Left renal cortex interstitium (tissue), 4 donors: ENCODE data around the gene XKR3. TPM values are rescaled to one million over a fixed set of nuclear protein-coding genes. Genes with fewer than 3 reads are reported as not detected.
"Not testable (repeated sequence)": the region's sequence is repeated elsewhere in the genome, so short reads cannot be mapped to it uniquely, and the experiment has no call there.

ENCODE experiments used
- DNase-seq, 4 donors: peaks; one replicate each; pipeline ENCODE4 v3.0.0-alpha.2; 2013; ENCODE audit warnings: low read depth in 4 of 4, low spot score in 2 of 4, missing footprints in 1 of 4
- polyA plus RNA-seq, 4 donors: library from polyadenylated mRNA; unstranded; fragments of 120-200 nt; gene quantifications; one replicate each; pipeline ENCODE4 v1.2.1, GENCODE V29; 2013; ENCODE audit not compliant: insufficient read length in 4 of 4

The XKR3 gene
- polyA plus RNA-seq, 4 donors: not detected

DNA sequence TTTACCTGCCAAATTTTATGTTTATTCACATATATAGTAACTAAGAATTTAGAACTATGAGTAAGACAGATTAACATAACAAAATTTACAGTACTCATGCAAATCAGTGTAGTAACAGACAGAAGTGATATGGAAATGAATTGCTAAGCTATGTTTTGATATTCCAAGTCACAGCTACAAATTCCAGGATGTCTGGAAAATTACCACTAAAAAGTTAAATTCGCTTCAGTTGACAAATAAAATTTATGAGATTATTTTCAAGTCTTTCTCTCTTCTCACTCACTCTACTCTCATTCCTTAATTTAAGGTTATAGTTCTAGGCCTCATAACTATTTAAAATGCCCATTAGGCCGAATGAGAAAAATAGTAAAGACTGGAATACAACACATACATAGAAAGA is 18.1 kb downstream of the XKR3 start:
- no peak for DNase-seq

DNA sequence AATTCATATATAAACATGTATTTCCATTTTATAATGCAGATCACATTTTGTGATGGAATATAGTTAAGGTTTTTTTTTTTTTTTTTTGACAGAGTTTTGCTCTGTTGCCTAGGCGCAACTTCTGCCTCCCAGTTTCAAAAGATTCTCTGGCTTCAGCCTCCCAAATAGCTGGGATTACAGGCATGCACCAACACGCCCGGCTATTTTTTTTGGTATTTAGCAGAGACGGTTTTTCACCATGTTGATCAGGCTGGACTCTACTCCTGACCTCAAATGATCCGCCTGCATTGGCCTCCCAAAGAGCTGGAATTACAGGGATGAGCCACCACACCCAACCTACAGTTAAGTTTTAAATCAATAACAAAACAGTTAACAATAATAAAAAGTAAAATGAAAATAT is 18.8 kb downstream of the XKR3 start:
- no peak for DNase-seq

DNA sequence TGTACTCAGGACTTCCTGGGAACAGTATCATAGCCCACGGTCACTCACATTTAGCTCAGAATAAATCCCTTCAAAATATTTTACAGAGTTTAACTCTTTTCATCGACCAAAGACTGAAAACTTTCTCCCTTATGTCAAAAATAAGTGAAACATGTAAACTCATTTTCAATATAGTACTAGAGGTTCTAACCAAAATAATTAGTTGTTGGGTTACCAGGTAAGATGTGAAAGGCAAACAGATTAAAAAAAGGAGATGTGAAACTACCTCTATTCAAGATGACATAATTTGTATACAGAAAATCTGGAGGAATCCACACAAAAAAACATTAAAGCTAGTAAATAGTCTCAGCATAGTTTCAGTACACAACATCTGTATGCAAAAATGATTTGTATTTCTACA is 20.3 kb downstream of the XKR3 start:
- DNase-seq: no peak

DNA sequence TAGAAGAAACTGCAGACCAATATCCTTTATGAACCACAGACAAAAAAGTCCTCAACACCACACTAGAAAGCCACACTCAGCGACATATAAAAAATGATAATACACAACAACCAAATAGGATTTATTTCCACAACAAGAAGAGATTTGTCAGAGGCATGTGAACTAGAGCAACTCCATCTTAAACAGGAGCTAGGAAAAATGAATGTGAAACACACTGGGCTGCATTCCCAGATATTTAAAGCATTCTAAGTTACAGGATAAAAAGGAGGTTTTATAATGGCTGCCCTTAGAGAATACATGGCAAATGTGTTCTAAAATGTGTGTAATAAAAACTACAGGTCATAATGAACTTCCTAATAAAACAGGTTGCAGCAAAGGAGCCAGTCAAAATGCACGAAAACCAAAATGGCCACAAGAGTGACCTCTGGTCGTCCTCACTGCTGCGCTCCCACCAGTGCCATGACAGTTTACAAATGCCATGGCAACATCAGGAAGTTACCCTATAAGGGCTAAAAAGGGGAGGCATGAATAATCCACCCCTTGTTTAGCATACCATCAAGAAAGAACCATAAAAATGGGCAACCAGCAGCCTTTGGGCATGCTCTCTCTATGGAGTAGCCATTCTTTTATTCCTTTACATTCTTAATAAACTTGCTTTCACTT is 21.8 kb downstream of the XKR3 start:
- DNase-seq: no peak

DNA sequence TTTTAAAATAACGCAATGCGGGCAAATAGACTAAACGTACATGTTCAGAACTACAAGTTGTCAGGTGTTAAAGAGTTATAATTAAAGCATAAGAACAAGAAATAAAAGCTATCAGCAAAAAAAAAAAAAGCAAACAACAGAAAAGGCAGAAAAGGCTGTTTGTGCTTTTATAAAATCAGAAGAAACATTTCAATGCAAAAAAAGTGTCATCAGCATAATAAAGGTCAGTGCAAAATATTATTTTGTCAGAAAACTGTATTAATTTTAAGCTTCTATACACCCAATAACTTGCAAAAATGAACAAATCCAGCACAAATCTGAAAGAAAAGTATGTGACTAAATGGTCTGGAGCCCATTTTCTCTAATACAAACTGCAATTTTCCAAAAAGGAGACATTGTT is 23.6 kb downstream of the XKR3 start:
- DNase-seq: no peak

DNA sequence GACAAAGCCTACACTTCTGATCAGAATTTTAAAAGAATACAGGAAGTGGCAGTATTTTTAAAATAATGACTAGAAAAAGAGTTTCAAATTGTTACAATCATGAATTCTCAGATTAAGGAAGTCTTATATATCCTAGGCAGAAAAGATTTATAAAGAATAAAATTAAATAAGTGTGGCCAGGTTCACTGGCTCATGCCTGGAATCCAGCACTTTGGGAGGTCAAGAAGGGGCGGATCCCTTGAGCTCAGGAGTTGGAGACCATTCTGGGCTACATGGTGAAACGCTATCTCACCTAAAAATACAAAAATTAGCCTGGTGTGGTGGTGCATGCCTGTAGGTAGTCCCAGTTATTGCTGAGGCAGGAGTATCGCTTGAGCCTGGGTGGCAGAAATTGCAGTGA is 24.1 kb downstream of the XKR3 start:
- no peak for DNase-seq

DNA sequence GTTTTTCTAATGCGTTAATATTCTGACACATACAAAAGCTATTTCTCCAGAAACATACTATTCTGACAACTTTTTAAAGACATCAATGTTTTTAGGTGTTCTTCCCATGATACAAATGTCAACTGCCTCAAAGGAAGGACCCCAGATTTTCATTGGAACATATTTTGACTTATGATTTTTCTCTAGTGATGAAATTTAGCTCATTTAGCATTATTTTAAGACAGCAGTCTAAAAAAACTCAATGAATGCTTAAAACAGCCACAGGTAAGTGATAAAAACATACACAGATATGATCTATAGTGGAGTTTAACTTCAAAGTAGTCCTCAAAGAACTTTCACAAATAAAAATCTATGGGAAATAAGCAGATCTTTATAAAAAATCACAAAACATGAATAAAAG is 24.9 kb downstream of the XKR3 start:
- no peak for DNase-seq

DNA sequence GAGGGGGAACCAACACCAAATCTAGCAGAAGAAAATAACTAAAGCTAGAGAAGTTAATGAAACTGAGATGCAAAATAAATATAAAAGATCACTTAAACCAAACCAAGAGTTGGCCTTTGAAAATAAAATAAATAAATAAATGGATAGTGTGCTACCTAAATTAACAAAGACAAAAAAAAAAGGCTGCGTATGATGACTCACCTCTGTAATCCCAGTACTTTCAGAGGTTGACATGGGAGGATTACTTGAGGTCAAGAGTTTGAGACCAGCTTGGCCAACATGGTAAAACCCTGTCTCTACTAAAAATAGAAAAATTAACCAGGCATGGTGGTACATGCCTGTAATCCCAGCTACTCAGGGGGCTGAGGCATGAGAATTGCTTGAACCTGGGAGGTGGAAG is 29.7 kb downstream of the XKR3 start:
- DNase-seq: not testable (repeated sequence)

DNA sequence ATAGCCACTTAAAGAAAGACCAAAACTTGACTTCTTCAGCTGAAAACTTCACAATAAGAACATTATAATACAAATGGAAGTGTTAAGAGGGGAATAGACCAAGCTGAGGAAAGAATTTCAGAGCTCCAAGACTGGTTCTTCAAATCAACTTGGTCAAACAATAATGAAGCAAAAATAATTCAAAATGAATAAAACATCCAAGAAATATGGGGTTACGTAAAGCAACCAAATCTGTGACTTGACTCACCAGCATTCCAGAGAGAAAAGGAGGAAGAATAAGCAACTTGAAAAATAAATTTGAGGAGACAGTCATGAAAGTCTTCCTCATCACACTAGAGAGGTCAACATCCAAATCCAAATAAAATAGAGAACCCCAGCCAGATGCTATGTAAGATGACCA is 31.4 kb downstream of the XKR3 start:
- no peak for DNase-seq

DNA sequence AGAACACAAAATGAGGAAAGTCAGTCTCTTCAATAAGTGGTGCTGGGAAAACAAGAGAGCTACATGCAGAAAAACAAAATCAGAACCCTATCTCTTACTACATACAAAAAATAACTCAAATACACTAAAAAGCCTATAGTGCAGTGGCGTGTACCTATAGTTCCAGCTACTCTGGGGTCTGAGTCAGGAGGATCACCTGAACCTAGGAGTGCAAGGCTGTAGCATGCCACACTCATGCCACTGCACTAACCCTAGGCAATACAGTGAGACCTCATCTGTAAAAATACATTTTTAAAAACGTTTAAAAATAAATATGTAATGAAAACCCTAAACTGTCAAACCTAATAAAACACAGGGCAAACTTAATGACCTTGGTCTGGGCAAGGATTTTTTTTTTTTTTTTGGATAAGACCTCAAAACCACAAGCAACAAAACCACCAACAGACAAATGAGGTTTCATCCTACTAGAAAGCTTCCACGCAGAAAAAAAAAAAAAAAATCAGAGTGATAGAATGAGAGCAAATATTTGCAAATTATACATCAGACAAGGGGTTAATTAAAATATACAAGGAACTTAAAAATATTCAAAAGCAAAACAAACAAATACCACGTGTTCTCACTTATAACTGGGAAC is 35.2 kb downstream of the XKR3 start:
- DNase-seq: no peak

DNA sequence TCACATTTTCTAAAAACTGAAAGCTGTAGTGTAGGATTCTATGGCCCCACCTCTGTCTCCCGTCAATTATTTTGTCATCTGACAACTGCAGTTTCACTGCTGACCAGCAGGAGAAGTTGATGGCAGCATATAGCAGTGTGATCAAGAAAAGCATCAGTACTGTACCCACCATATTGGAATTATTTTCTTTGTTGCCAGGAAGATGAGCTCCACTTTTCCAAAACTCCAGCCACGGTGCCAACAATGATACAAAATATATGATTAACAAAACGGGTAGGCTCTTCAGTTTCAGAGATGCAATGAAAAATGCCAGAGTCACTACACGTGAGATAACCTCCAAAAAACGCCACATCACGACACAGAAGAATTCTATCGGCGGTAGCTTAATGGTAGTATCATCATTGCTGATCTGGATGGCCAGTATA is 41.3 kb downstream of the XKR3 start:
- no peak for DNase-seq

DNA sequence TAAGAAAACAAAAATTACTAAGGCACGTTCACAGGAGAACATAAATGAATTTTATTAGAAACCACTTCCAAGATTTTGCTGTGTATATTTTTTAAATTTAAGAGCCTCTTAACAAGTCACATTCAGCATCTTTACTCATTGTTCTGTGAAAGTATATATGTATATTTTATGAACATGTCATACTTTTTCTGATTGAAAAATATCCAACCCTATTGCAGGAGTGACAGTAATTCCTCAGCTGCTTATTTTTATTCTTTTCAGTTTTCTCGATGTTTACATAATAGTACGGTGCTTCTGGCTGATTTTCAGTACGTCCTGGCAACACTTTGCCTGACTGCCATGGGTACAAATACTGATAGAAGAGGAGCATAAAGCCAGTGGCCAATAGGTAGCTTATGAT is 41.8 kb downstream of the XKR3 start:
- DNase-seq: no peak

DNA sequence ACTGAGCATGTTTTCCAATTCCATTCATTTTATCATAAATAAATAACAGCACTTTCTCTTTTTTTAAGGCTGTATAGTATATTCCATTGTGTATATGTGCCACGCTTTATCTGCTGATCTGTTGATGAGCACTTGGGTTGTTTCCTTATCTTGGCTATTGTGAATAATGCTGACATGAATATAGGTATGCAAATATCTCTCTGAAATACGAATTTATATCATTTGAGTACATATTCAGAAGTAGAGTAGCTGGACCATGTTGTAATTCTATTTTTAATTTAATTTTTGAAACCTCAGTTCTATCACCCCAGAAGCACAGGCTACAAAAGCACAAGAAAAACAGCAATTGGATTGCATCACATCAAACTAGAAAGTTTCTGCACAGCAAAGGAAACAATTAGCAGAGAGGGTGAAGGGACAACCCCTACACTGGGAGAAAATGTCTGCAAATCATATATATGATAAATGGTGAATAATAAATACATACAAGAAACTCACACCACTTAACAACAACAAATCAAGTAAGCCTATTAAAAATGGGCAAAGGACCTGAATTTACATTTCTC is 43.4 kb downstream of the XKR3 start:
- DNase-seq: no peak

DNA sequence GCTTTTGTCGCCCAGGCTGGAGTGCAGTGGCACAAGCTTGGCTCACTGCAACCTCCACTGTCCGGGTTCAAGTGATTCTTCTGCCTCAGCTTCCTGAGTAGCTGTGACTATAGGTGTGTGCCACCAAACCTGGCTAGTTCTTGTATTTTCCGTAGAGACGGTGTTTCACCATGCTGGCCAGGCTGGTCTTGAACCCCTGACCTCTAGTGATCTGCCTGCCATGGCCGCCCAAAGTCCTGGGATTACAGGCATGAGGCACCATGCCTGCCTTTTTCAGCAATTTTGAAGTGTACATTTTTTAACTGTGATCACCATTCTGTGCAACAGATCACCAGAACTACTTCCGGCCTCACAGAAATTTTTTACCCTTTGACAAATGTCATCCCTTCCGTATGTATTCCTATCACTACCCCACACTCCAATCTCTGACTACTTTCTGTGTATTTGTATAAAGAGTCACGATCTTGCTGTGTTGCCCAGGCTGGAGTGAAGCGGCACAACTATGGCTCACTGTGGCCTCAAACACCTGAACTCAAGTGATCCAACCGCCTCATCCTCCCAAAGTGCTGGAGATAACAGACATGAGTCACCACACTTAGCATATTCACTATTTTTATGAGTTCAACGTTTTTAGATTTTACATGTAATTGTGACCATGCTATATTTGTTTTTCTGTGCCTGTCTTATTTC is 44.0 kb downstream of the XKR3 start:
- DNase-seq: no peak

DNA sequence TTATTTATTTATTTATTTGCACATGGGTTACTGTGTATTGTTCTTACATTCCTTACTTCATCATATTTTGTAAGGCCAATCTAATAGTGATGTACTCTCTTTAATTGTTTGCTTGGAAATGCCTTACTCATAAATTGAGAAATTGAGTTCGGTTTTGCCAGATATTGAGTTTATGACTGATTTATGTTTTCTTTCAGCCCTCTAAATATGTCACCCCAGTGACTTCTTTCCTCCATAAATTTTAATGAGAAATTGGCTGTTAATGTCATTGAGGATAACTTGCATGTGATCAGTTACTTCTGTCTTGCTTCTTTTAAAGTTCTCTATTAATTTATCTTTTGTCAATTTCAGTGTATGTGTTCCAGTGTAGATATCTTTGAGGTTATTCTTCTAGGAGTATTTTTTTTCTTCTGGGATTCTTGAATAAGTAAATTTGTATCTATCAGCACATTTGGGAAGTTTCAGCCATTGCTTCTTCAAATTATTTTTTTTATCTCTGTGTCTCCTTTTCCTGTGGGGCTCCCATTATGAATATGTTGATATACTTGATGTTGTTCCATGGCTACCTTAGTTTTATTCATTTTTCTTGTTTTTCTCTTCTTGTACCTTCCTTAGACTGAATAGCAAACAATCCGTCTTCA is 47.8 kb downstream of the XKR3 start:
- DNase-seq: no peak

DNA sequence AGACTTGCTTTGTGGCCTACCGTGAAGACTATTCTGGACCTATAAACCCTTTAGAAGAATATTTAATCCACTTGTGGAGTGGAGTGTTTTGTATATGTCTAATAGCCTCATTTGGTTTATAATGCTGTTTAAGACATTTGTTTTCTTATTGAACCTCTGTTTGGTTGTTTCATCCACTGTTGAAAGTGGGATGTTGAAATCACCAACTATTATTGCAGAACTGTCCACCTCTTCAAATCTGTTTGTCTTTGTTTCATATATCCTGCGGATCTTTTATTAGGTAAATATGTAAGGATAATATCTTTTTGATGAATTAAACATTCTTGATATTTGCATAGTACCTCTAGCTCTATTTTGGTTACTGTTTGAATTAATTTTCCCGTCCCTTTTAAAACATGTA is 49.1 kb downstream of the XKR3 start:
- DNase-seq: no peak

DNA sequence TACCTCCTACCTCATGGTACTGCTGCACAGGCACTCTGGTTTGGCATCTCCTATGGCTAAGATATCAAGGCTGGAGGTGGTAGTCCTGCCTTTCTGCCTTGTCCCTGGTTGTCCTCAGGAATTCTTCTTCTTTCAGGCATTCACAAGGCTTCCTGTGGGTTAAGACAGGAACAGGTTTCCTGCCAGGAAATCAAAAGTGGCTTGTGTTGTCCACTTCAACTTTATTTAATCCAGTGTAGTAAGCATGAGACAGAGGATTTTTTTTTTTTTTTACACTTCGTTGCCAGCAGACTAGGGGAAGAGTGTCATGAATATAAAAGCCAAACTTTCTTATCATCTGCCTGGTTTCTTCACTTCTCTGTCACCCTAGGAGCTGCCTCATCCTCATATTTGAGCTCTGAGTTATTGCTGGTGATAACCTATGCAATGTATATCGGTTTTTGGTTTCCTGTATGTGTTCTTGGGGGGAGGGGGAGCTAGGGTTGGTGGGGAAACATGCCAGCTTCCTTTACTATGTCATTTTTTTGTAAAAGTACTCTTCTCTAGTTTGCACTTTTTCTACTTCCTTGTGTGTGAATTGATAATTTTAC is 50.2 kb downstream of the XKR3 start:
- DNase-seq: no peak

DNA sequence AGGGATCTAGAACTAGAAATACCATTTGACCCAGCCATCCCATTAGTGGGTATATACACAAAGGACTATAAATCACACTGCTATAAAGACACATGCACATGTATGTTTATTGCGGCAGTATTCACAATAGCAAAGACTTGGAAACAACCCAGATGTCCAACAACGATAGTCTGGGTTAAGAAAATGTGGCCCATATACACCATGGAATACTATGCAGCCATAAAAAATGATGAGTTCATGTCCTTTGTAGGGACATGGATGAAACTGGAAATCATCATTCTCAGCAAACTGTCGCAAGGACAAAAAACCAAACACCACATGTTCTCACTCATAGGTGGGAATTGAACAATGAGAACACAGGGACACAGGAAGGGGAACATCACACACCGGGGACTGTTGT is 53.6 kb downstream of the XKR3 start:
- DNase-seq: not testable (repeated sequence)

DNA sequence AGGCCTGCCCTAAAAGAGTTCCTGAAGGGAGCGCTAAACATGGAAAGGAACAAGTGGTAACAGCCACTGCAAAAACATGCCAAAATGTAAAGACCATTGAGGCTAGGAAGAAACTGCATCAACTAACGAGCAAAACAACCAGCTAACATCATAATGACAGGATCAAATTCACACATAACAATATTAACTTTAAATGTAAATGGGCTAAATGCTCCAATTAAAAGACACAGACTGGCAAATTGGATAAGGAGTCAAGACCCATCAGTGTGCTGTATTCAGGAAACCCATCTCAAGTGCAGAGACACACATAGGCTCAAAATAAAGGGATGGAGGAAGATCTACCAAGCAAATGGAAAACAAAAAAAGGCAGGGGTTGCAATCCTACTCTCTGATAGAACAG is 57.3 kb downstream of the XKR3 start:
- not testable (repeated sequence) for DNase-seq

DNA sequence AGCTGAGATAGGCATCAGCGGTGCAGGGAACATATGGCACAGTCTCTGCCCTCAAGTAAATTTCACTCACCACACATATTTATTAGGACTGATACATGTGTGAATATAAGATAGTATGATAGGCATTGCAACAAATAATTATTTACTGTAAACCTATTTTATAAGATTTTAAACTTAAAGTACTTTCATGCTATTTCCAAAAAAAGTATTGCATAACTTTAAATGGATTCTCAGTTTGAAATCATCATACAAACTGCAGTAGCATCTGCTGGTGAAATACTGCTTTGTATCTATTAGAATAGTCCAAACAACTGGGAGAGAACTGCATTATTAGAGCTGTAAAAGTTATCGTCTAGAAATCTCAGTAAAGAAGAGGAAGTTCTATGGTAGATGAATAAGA is 63.0 kb downstream of the XKR3 start:
- DNase-seq: not testable (repeated sequence)

DNA sequence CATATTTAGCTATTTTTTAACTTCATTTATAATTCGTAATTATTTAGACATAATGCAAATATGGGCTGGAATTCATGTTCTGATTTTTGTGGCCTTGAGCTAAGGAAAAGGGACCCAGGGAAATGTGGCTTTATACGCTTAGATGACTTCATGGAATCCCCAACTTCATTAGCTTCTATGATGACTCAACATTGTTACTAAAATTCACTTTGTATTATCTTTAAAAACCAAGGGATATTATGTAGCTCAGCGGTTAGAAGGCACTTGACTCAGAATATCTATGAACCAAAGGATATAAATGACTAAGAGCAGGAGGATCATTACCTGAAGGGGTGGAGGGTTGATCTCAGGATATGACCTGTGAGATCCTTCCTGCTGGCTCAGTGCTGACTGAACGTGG is 64.8 kb downstream of the XKR3 start:
- DNase-seq: not testable (repeated sequence)
